SK-N-SH treated with all-trans-retinoic acid at 6 μM for 48 hours (cell line): ENCODE measurements around the gene TARBP1.

Experiments used
- ATAC-seq: fragments of 200-7000 bp; cut with Tn5 transposase; 3 replicates; pipeline ENCODE4 v1.9.1; 2020; ENCODE audit warnings: mild to moderate bottlenecking, moderate library complexity
- ARNTL ChIP-seq: fragments of 450-650 bp; formaldehyde crosslinking; IDR thresholded peaks from 2 replicates; pipeline ENCODE4 v1.5.0; 2020; ENCODE audit warnings: low read depth, mild to moderate bottlenecking, moderate library complexity, borderline replicate concordance
- BACH2 ChIP-seq: fragments of 250-450 bp; sonication (Bioruptor Pico); IDR thresholded peaks from 2 replicates; pipeline ENCODE4 v1.9.0; 2021; ENCODE audit warnings: mild to moderate bottlenecking, borderline replicate concordance
- CSDC2 ChIP-seq: fragments of 250-450 bp; sonication (Bioruptor Pico); IDR thresholded peaks from 2 replicates; pipeline ENCODE4 v1.5.0; 2020; ENCODE audit warnings: mild to moderate bottlenecking, moderate library complexity
- ESRRG ChIP-seq: fragments of 250-450 bp; sonication (Bioruptor Pico); IDR thresholded peaks from 2 replicates; pipeline ENCODE4 v1.6.1; 2021; ENCODE audit warnings: mild to moderate bottlenecking
- ISL1 ChIP-seq: fragments of 250-450 bp; sonication (Bioruptor Pico); IDR thresholded peaks from 2 replicates; pipeline ENCODE4 v2.1.2; 2022; ENCODE audit warnings: mild to moderate bottlenecking, moderate library complexity
- PPARA ChIP-seq: fragments of 250-450 bp; sonication (Bioruptor Pico); IDR thresholded peaks from 2 replicates; pipeline ENCODE4 v1.5.0; 2020; ENCODE audit warnings: mild to moderate bottlenecking, borderline replicate concordance
- RARB ChIP-seq: fragments of 250-450 bp; sonication (Bioruptor Pico); IDR thresholded peaks from 2 replicates; pipeline ENCODE4 v1.8.0; 2021; ENCODE audit warnings: mild to moderate bottlenecking, moderate library complexity
- SNAI2 ChIP-seq: fragments of 250-450 bp; sonication (Bioruptor Pico); IDR thresholded peaks from 2 replicates; pipeline ENCODE4 v1.5.0; 2020; ENCODE audit warnings: mild to moderate bottlenecking, moderate library complexity
- TCF4 ChIP-seq: fragments of 250-450 bp; sonication (Bioruptor Pico); IDR thresholded peaks from 2 replicates; pipeline ENCODE4 v1.8.0; 2021; ENCODE audit warnings: mild to moderate bottlenecking, moderate library complexity, borderline replicate concordance
- ZC3H10 ChIP-seq: fragments of 250-450 bp; sonication (Bioruptor Pico); IDR thresholded peaks from 2 replicates; pipeline ENCODE4 v1.5.1; 2021; ENCODE audit warnings: mild to moderate bottlenecking, moderate library complexity
- ZFP3 ChIP-seq: fragments of 250-450 bp; sonication (Bioruptor Pico); IDR thresholded peaks from 2 replicates; pipeline ENCODE4 v1.5.0; 2020; ENCODE audit warnings: mild to moderate bottlenecking, moderate library complexity
- ZFP30 ChIP-seq: fragments of 450-650 bp; formaldehyde crosslinking; IDR thresholded peaks from 2 replicates; pipeline ENCODE4 v1.5.0; 2022; ENCODE audit warnings: mild to moderate bottlenecking, moderate library complexity
- ZNF565 ChIP-seq: fragments of 450-650 bp; formaldehyde crosslinking; conservative IDR thresholded peaks from 2 replicates; pipeline ENCODE4 v1.5.0; 2020; ENCODE audit warnings: low read depth, mild to moderate bottlenecking, moderate library complexity
- ZNF70 ChIP-seq: fragments of 450-650 bp; formaldehyde crosslinking; IDR thresholded peaks from 2 replicates; pipeline ENCODE4 v1.5.0; 2020; ENCODE audit warnings: mild to moderate bottlenecking, moderate library complexity
- ZNF8 ChIP-seq: fragments of 450-650 bp; formaldehyde crosslinking; IDR thresholded peaks from 2 replicates; pipeline ENCODE4 v1.5.0; 2020; ENCODE audit warnings: mild to moderate bottlenecking, moderate library complexity
- TF ChIP-seq, protein P1 (sequence below): fragments of 250-450 bp; sonication (Bioruptor Pico); IDR thresholded peaks from 2 replicates; pipeline ENCODE4 v1.5.1; 2020; ENCODE audit warnings: low read depth, mild to moderate bottlenecking, moderate library complexity
- TF ChIP-seq, protein P2 (sequence below): fragments of 250-450 bp; sonication (Bioruptor Pico); IDR thresholded peaks from 2 replicates; pipeline ENCODE4 v1.8.0; 2020; ENCODE audit warnings: mild to moderate bottlenecking, moderate library complexity, borderline replicate concordance
- TF ChIP-seq, protein P3 (sequence below): fragments of 250-450 bp; sonication (Bioruptor Pico); IDR thresholded peaks from 2 replicates; pipeline ENCODE4 v1.5.1; 2021; ENCODE audit warnings: mild to moderate bottlenecking, moderate library complexity
- TF ChIP-seq, protein P4 (sequence below): fragments of 250-450 bp; sonication (Bioruptor Pico); IDR thresholded peaks from 2 replicates; pipeline ENCODE4 v1.8.0; 2021; ENCODE audit warnings: low read depth, mild to moderate bottlenecking, moderate library complexity, borderline replicate concordance

TARBP1 gene

DNA sequence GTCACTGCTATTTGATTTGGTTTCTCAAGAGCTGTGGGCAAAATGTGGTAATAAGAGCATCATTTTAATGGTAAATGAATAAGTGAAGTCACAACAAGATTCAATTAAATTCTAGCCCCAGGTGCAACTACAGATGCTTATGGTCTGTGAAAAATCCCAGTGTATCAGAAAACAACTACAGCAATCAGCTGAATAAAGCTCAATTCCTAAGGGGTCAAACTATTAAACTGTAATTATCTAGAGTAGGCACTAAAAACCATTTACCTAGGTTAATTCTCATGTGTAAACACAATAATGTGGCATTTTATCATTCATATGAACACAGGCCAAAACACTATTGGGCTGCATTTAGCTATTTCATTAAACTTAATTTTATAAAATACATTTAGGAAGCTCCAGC is 9.6 kb downstream of the TARBP1 start (continued):
- TF ChIP-seq, protein P1, sequence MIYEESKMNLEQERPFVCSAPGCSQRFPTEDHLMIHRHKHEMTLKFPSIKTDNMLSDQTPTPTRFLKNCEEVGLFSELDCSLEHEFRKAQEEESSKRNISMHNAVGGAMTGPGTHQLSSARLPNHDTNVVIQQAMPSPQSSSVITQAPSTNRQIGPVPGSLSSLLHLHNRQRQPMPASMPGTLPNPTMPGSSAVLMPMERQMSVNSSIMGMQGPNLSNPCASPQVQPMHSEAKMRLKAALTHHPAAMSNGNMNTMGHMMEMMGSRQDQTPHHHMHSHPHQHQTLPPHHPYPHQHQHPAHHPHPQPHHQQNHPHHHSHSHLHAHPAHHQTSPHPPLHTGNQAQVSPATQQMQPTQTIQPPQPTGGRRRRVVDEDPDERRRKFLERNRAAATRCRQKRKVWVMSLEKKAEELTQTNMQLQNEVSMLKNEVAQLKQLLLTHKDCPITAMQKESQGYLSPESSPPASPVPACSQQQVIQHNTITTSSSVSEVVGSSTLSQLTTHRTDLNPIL (CRISPR knock-in tag), result no peak
- no peak for TF ChIP-seq ZFP3 (CRISPR knock-in tag)
- no peak for TF ChIP-seq CSDC2 (CRISPR knock-in tag)
- TF ChIP-seq ISL1 (CRISPR knock-in tag), result no peak

DNA sequence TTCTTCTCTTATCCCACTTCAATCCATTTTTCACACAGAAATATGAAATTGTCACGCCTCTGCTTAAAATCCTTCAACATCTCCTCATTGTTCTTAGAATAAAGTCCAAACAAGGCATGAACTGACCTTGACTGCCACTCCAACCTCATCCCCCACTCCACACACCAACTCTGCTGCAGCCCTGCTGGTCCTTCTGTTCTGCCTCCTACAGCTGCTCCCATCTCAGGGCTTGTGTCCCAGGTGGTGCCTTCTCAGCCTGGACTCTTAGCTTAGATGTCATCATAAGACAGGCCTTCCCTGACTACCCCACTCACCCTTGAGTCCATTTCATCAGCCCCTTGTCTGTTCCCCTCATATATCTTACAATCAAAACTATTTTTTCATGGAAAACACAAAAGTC is 10.4 kb downstream of the TARBP1 start:
- TF ChIP-seq SNAI2 (CRISPR knock-in tag) (no peak), ZNF8 (no peak), ZFP30 (CRISPR knock-in tag) (no peak), ZNF565 (no peak), ZC3H10 (no peak)
- TF ChIP-seq, protein P2, sequence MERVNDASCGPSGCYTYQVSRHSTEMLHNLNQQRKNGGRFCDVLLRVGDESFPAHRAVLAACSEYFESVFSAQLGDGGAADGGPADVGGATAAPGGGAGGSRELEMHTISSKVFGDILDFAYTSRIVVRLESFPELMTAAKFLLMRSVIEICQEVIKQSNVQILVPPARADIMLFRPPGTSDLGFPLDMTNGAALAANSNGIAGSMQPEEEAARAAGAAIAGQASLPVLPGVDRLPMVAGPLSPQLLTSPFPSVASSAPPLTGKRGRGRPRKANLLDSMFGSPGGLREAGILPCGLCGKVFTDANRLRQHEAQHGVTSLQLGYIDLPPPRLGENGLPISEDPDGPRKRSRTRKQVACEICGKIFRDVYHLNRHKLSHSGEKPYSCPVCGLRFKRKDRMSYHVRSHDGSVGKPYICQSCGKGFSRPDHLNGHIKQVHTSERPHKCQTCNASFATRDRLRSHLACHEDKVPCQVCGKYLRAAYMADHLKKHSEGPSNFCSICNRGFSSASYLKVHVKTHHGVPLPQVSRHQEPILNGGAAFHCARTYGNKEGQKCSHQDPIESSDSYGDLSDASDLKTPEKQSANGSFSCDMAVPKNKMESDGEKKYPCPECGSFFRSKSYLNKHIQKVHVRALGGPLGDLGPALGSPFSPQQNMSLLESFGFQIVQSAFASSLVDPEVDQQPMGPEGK, result no peak
- TF ChIP-seq, protein P3, sequence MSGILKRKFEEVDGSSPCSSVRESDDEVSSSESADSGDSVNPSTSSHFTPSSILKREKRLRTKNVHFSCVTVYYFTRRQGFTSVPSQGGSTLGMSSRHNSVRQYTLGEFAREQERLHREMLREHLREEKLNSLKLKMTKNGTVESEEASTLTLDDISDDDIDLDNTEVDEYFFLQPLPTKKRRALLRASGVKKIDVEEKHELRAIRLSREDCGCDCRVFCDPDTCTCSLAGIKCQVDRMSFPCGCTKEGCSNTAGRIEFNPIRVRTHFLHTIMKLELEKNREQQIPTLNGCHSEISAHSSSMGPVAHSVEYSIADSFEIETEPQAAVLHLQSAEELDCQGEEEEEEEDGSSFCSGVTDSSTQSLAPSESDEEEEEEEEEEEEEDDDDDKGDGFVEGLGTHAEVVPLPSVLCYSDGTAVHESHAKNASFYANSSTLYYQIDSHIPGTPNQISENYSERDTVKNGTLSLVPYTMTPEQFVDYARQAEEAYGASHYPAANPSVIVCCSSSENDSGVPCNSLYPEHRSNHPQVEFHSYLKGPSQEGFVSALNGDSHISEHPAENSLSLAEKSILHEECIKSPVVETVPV (CRISPR knock-in tag), result no peak
- TF ChIP-seq, protein P4, sequence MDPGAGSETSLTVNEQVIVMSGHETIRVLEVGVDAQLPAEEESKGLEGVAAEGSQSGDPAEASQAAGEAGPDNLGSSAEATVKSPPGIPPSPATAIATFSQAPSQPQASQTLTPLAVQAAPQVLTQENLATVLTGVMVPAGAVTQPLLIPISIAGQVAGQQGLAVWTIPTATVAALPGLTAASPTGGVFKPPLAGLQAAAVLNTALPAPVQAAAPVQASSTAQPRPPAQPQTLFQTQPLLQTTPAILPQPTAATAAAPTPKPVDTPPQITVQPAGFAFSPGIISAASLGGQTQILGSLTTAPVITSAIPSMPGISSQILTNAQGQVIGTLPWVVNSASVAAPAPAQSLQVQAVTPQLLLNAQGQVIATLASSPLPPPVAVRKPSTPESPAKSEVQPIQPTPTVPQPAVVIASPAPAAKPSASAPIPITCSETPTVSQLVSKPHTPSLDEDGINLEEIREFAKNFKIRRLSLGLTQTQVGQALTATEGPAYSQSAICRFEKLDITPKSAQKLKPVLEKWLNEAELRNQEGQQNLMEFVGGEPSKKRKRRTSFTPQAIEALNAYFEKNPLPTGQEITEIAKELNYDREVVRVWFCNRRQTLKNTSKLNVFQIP (CRISPR knock-in tag), result no peak
- ATAC-seq, result no peak

DNA sequence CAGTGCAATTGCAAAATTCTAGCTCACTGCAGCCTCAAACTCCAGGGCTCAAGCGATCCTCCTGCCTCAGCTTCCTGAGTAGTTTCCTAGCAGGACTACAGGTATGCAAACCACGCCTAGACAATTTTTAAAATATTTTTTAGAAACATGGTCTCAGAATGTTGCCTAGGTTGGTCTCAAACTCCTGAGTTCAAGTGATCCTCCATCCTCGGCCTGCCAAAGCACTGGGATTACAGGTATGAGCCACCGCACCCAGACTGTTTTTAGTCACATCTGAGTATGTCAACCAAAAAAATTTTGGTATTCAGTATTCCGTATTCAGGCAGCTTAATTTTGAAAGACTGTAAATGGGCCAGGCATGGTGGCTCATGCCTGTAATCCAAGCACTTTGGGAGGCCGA is 11.2 kb downstream of the TARBP1 start:
- no peak for ATAC-seq
- TF ChIP-seq ZC3H10, result no peak

DNA sequence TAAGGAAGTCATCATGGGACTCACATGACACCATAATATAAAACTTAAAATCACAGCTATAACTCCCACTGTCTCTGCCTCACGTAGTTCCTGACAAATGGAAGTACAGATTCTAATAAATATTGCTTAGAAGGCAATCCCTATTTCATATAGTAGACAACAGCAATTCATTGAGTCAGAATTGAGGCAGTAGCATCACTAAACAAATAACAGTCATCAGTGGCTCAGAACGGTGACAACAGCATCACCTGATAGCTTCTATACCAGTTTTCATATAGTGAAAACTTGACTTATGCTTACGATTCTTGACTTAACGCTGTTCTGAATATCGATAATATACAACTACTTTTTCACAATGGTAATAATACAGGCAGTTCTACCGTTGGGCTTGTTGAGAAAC is 12.0 kb downstream of the TARBP1 start:
- ATAC-seq, result no peak
- TF ChIP-seq BACH2 (CRISPR knock-in tag), result no peak

- ATAC-seq, result no peak
- no peak for TF ChIP-seq ZFP3 (CRISPR knock-in tag)
- TF ChIP-seq ZNF565, result no peak
- no peak for TF ChIP-seq TCF4 (CRISPR knock-in tag)
- TF ChIP-seq, protein P1 (CRISPR knock-in tag), result no peak
- no peak for TF ChIP-seq CSDC2 (CRISPR knock-in tag)
- no peak for TF ChIP-seq ISL1 (CRISPR knock-in tag)
- no peak for TF ChIP-seq SNAI2 (CRISPR knock-in tag)
- TF ChIP-seq PPARA, result no peak
- no peak for TF ChIP-seq ESRRG
- TF ChIP-seq, protein P2, result no peak
- TF ChIP-seq ARNTL (CRISPR knock-in tag), result no peak
- no peak for TF ChIP-seq ZNF70
- no peak for TF ChIP-seq RARB (CRISPR knock-in tag)
Observed at GRCh38 chr1:234463749-234464148, 15.2 kb downstream of the TARBP1 start.
